GM23338 (cell line): ENCODE measurements around the gene ACVR2A. TPM values are rescaled to one million over a fixed set of nuclear protein-coding genes. Genes with fewer than 3 reads are reported as not detected.

ENCODE experiments used
- ATAC-seq: fragments of 200-7000 bp; cut with Tn5 transposase; 3 replicates; pipeline ENCODE4 v1.9.1; 2020
- DNase-seq: peaks from one replicate; pipeline ENCODE4 v3.0.0-alpha.2; 2015; ENCODE audit warnings: low spot score
- H2AFZ ChIP-seq: fragments of 200-600 bp; sonication (generic); 2 replicates; pipeline ENCODE4 v1.8.0; 2016; ENCODE audit warnings: antibody characterized with exemption, mild to moderate bottlenecking, moderate library complexity
- H3F3A ChIP-seq: fragments of 200-600 bp; sonication (generic); replicated peaks from 2 replicates; pipeline ENCODE4 v1.8.0; 2017; ENCODE audit warnings: antibody characterized with exemption, mixed run types, low read depth
- H3K27ac ChIP-seq: fragments of 200-600 bp; sonication (generic); 2 replicates; pipeline ENCODE4 v1.6.1; 2016; ENCODE audit warnings: low read depth
- H3K27me3 ChIP-seq: fragments of 200-600 bp; sonication (generic); 2 replicates; pipeline ENCODE4 v1.8.0; 2016; ENCODE audit warnings: mild to moderate bottlenecking, mixed run types, moderate library complexity; ENCODE audit not compliant: insufficient read depth
- H3K36me3 ChIP-seq: fragments of 200-600 bp; sonication (generic); 2 replicates; pipeline ENCODE4 v1.8.0; 2016; ENCODE audit warnings: mild to moderate bottlenecking; ENCODE audit not compliant: insufficient read depth
- H3K4me1 ChIP-seq: fragments of 200-600 bp; sonication (generic); 2 replicates; pipeline ENCODE4 v1.8.0; 2016; ENCODE audit warnings: mild to moderate bottlenecking, moderate library complexity; ENCODE audit not compliant: insufficient read depth
- H3K4me2 ChIP-seq: fragments of 200-600 bp; sonication (generic); 2 replicates; pipeline ENCODE4 v1.7.1; 2017; ENCODE audit warnings: mixed run types
- H3K4me3 ChIP-seq: fragments of 200-600 bp; sonication (generic); 2 replicates; pipeline ENCODE4 v1.6.1; 2016; ENCODE audit warnings: mixed run types
- H3K79me2 ChIP-seq: fragments of 200-600 bp; sonication (generic); replicated peaks from 2 replicates; pipeline ENCODE4 v1.8.0; 2017; ENCODE audit warnings: mild to moderate bottlenecking; ENCODE audit not compliant: insufficient read depth
- H3K9me2 ChIP-seq: fragments of 200-600 bp; sonication (generic); 2 replicates; pipeline ENCODE4 v1.8.0; 2017; ENCODE audit not compliant: insufficient read depth
- H4K20me1 ChIP-seq: fragments of 200-600 bp; sonication (generic); replicated peaks from 2 replicates; pipeline ENCODE4 v1.8.0; 2017; ENCODE audit warnings: mild to moderate bottlenecking; ENCODE audit not compliant: insufficient read depth
- H3K27ac Mint-ChIP-seq: 2 replicates; pipeline ENCODE4 v1.8.0; 2020; ENCODE audit warnings: inconsistent platforms, mild to moderate bottlenecking, moderate library complexity, mixed read lengths
- H3K27me3 Mint-ChIP-seq: 3 replicates; pipeline ENCODE4 v1.8.0; 2022; ENCODE audit warnings: low read depth, mild to moderate bottlenecking, moderate library complexity, mixed read lengths, inconsistent platforms; ENCODE audit not compliant: insufficient read depth, poor library complexity
- H3K36me3 Mint-ChIP-seq: 3 replicates; pipeline ENCODE4 v1.8.0; 2021; ENCODE audit warnings: low read depth, mild to moderate bottlenecking, inconsistent platforms, moderate library complexity, mixed read lengths
- H3K4me1 Mint-ChIP-seq: 3 replicates; pipeline ENCODE4 v1.8.0; 2020; ENCODE audit warnings: mild to moderate bottlenecking, inconsistent platforms, mixed read lengths
- H3K4me3 Mint-ChIP-seq: 3 replicates; pipeline ENCODE4 v1.8.0; 2021; ENCODE audit warnings: moderate library complexity, mild to moderate bottlenecking, inconsistent platforms, mixed read lengths
- H3K9me3 Mint-ChIP-seq: 3 replicates; pipeline ENCODE4 v1.8.0; 2020; ENCODE audit warnings: moderate library complexity, mild to moderate bottlenecking, inconsistent platforms, mixed read lengths
- CREB1 ChIP-seq: fragments of 250-450 bp; sonication (Bioruptor Pico); IDR thresholded peaks from 2 replicates; pipeline ENCODE4 v1.5.0; 2020; ENCODE audit warnings: low read depth, mild to moderate bottlenecking, moderate library complexity
- ETS1 ChIP-seq: IDR thresholded peaks from 2 replicates; pipeline ENCODE4 v1.6.1; 2016; ENCODE audit warnings: antibody characterized with exemption
- EZH2 ChIP-seq: fragments of 200-600 bp; sonication (generic); IDR thresholded peaks from one replicate; pipeline ENCODE4 v1.8.0; 2017; ENCODE audit warnings: antibody characterized with exemption, mild to moderate bottlenecking, low read depth; ENCODE audit not compliant: unreplicated experiment
- EZH2phosphoT487 ChIP-seq: fragments of 200-600 bp; sonication (generic); IDR thresholded peaks from one replicate; pipeline ENCODE4 v1.8.1; 2018; ENCODE audit warnings: antibody characterized with exemption; ENCODE audit not compliant: unreplicated experiment
- JUNB ChIP-seq: IDR thresholded peaks from one replicate; pipeline ENCODE4 v1.6.1; 2016; ENCODE audit warnings: antibody characterized with exemption; ENCODE audit not compliant: unreplicated experiment
- NANOG ChIP-seq: IDR thresholded peaks from 2 replicates; pipeline ENCODE4 v1.6.1; 2016; ENCODE audit warnings: antibody characterized with exemption, borderline replicate concordance
- POLR2AphosphoS5 ChIP-seq: IDR thresholded peaks from 2 replicates; pipeline ENCODE4 v1.6.1; 2016; ENCODE audit warnings: antibody characterized with exemption, low read depth
- REST ChIP-seq: IDR thresholded peaks from one replicate; pipeline ENCODE4 v1.6.1; 2018; ENCODE audit warnings: antibody characterized with exemption; ENCODE audit not compliant: unreplicated experiment
- STAT1 ChIP-seq: IDR thresholded peaks from one replicate; pipeline ENCODE4 v1.6.1; 2016; ENCODE audit warnings: antibody characterized with exemption; ENCODE audit not compliant: unreplicated experiment
- ZNF114 ChIP-seq: fragments of 250-450 bp; sonication (Bioruptor Pico); IDR thresholded peaks from 2 replicates; pipeline ENCODE4 v1.5.0; 2020; ENCODE audit warnings: mild to moderate bottlenecking, moderate library complexity
- ZNF331 ChIP-seq: fragments of 250-450 bp; sonication (Bioruptor Pico); IDR thresholded peaks from 2 replicates; pipeline ENCODE4 v1.5.0; 2020; ENCODE audit warnings: low read depth, mild to moderate bottlenecking, moderate library complexity
- ZNF462 ChIP-seq: fragments of 250-450 bp; sonication (Bioruptor Pico); IDR thresholded peaks from 2 replicates; pipeline ENCODE4 v1.5.0; 2020; ENCODE audit warnings: mild to moderate bottlenecking, moderate library complexity
- polyA plus RNA-seq: library from polyadenylated mRNA; unstranded; fragments of >200 nt; fragmentation: Nextera tagmentation; extraction: Ambion mirVana; gene quantifications from 2 replicates; pipeline ENCODE4 v1.2.1, GENCODE V29; 2016
- total RNA-seq: library from RNA; depleted of rRNA; stranded (reverse); fragments of >200 nt; shearing (Covaris generic); gene quantifications from 2 replicates; pipeline ENCODE4 v1.2.3, GENCODE V29; 2014

ACVR2A gene
- total and polyA plus RNA-seq, 2 experiments from 2014 or later: 11.8 to 15.6 TPM

GRCh38 chr2:147917161-147917560 is 72.3 kb downstream of the ACVR2A start:
- H3K4me3 Mint-ChIP-seq: no peak overlapping the region
- TF ChIP-seq STAT1 (no peak), NANOG (no peak), EZH2 (no peak), EZH2phosphoT487 (no peak), REST (no peak), ZNF114 (CRISPR knock-in tag) (no peak), POLR2AphosphoS5 (no peak), ZNF462 (CRISPR knock-in tag) (no peak), JUNB (no peak), ETS1 (no peak), CREB1 (CRISPR knock-in tag) (no peak), ZNF331 (no peak)
- no peaks in the 10 kb centered on the region for H3F3A ChIP-seq
- no peaks in the 10 kb centered on the region for H3K79me2 ChIP-seq
- H3K9me3 Mint-ChIP-seq: no peaks in the 10 kb centered on the region
- no peaks in the 10 kb centered on the region; the same call in 1 of the 2 replicates for H3K36me3 ChIP-seq
- no peak overlapping the region for H3K4me2 ChIP-seq
- H4K20me1 ChIP-seq: no peaks in the 10 kb centered on the region
- H3K36me3 Mint-ChIP-seq: peaks cover 6% of the 10 kb centered on the region; the same call in 2 of the 3 replicates
- no peak overlapping the region for H3K27ac Mint-ChIP-seq
- DNase-seq (no peak), ATAC-seq (no peak)
- H3K27ac ChIP-seq: no peak overlapping the region
- no peak overlapping the region for H2AFZ ChIP-seq
- H3K9me2 ChIP-seq: no peaks in the 10 kb centered on the region
- H3K4me3 ChIP-seq: no peak overlapping the region
- H3K27me3 Mint-ChIP-seq: no peaks in the 10 kb centered on the region
- no peaks in the 10 kb centered on the region for H3K4me1 ChIP-seq
- H3K4me1 Mint-ChIP-seq: no peaks in the 10 kb centered on the region
- H3K27me3 ChIP-seq: no peaks in the 10 kb centered on the region
